HepG2 (cell line): ENCODE data around the gene JADE2. TPM values are rescaled to one million over a fixed set of nuclear protein-coding genes. Genes with fewer than 3 reads are reported as not detected.

ENCODE experiments used
- AGO2 ChIP-seq: fragments of 200-400 bp; formaldehyde crosslinking; optimal IDR thresholded peaks from 2 replicates; pipeline ENCODE3; 2017; ENCODE audit warnings: mild to moderate bottlenecking, low read depth, low read length, moderate library complexity
- ATF5 ChIP-seq: sonication (generic); formaldehyde crosslinking; IDR thresholded peaks from 2 replicates; pipeline ENCODE4 v1.4.0; 2020; ENCODE audit warnings: mild to moderate bottlenecking, low read depth, missing genetic modification reagents
- E2F2 ChIP-seq: sonication (generic); formaldehyde crosslinking; IDR thresholded peaks from 2 replicates; pipeline ENCODE4 v1.4.0; 2020; ENCODE audit warnings: missing genetic modification reagents, borderline replicate concordance
- FOXA1 ChIP-seq, 2 experiments: fragments of 450-650 bp in 1 of 2; sonication (generic) in 1 of 2; formaldehyde crosslinking in 1 of 2; IDR thresholded peaks; 2 replicates each; pipeline versions ENCODE4 v1.4.0 to v1.6.1; 2016 to 2020; ENCODE audit warnings: missing genetic modification reagents in 1 of 2
- FOXP1 ChIP-seq, 2 experiments: fragments of 450-650 bp in 1 of 2; IDR thresholded peaks; 2 replicates each; pipeline ENCODE4 v1.6.1; 2017 to 2018; ENCODE audit warnings: antibody characterized with exemption in 1 of 2
- KDM5B ChIP-seq: sonication (generic); formaldehyde crosslinking; IDR thresholded peaks from 2 replicates; pipeline ENCODE4 v1.4.0; 2020; ENCODE audit warnings: missing genetic modification reagents, mild to moderate bottlenecking, borderline replicate concordance
- MED1 ChIP-seq: sonication (generic); formaldehyde crosslinking; IDR thresholded peaks from 2 replicates; pipeline ENCODE4 v1.4.0; 2020; ENCODE audit warnings: missing genetic modification reagents
- MTA3 ChIP-seq: sonication (generic); formaldehyde crosslinking; IDR thresholded peaks from 2 replicates; pipeline ENCODE4 v1.4.0; 2020; ENCODE audit warnings: missing genetic modification reagents
- NFKBIZ ChIP-seq: IDR thresholded peaks from 2 replicates; pipeline ENCODE4 v1.6.1; 2018; ENCODE audit warnings: missing genetic modification reagents, missing compliant biosample characterization
- PPARG ChIP-seq: conservative IDR thresholded peaks from 2 replicates; pipeline ENCODE4 v1.6.1; 2016; ENCODE audit warnings: missing biosample characterization, missing genetic modification reagents
- PRMT3 ChIP-seq: sonication (generic); formaldehyde crosslinking; IDR thresholded peaks from 2 replicates; pipeline ENCODE4 v1.8.1; 2022; ENCODE audit warnings: low read depth, mild to moderate bottlenecking, moderate library complexity, missing genetic modification reagents, borderline replicate concordance
- SMC3 ChIP-seq: IDR thresholded peaks from 2 replicates; pipeline ENCODE4 v1.6.1; 2011; ENCODE audit warnings: low read length, improper control_type of control experiment
- TCF12 ChIP-seq, 2 experiments: fragments of 450-650 bp in 1 of 2; sonication (generic) in 1 of 2; formaldehyde crosslinking in 1 of 2; IDR thresholded peaks; 2 replicates each; pipeline versions ENCODE4 v1.6.1 to v1.8.0; 2017 to 2022; ENCODE audit warnings: antibody characterized with exemption in 1 of 2, mild to moderate bottlenecking in 1 of 2, missing genetic modification reagents in 1 of 2, moderate library complexity in 1 of 2
- ZNF253 ChIP-seq: sonication (generic); formaldehyde crosslinking; IDR thresholded peaks from 2 replicates; pipeline ENCODE4 v1.8.0; 2022; ENCODE audit warnings: mild to moderate bottlenecking, missing genetic modification reagents, borderline replicate concordance
- ZNF33A ChIP-seq: sonication (generic); formaldehyde crosslinking; IDR thresholded peaks from 2 replicates; pipeline ENCODE4 v1.5.1; 2020; ENCODE audit warnings: missing genetic modification reagents, mild to moderate bottlenecking, moderate library complexity, borderline replicate concordance
- ZNF501 ChIP-seq: sonication (generic); formaldehyde crosslinking; IDR thresholded peaks from 2 replicates; pipeline ENCODE4 v1.5.1; 2020; ENCODE audit warnings: mild to moderate bottlenecking, moderate library complexity, missing genetic modification reagents
- ZNF546 ChIP-seq: sonication (generic); formaldehyde crosslinking; conservative IDR thresholded peaks from 2 replicates; pipeline ENCODE4 v1.8.1; 2023; ENCODE audit warnings: mild to moderate bottlenecking, missing genetic modification reagents
- ZNF577 ChIP-seq: sonication (generic); formaldehyde crosslinking; IDR thresholded peaks from 2 replicates; pipeline ENCODE4 v1.4.0; 2020; ENCODE audit warnings: mild to moderate bottlenecking, low read depth, missing genetic modification reagents, borderline replicate concordance
- ZNF891 ChIP-seq: sonication (generic); formaldehyde crosslinking; IDR thresholded peaks from 2 replicates; pipeline ENCODE4 v1.5.0; 2020; ENCODE audit warnings: mild to moderate bottlenecking, missing genetic modification reagents
- polyA plus RNA-seq, 8 experiments: library from polyadenylated mRNA; depleted of rRNA in 3 of 8; stranded (reverse) in 7 of 8; unstranded in 1 of 8; fragments of >200 nt; fragmentation: Illumina TruSeq in 4 of 8; extraction: Trizol in 4 of 8; gene quantifications; 2 replicates each; pipeline versions ENCODE4 v1.2.1 to v1.2.3, GENCODE V29; 2011 to 2016; ENCODE audit warnings: low read depth in 4 of 8, missing spikeins in 1 of 8, mixed read lengths in 1 of 8; ENCODE audit not compliant: insufficient read depth in 1 of 8
- total RNA-seq, 5 experiments: library from RNA; depleted of rRNA; stranded (reverse); fragments of >200 nt; fragmentation: Illumina TruSeq; extraction: Trizol; gene quantifications; 2 replicates each; pipeline ENCODE4 v1.2.3, GENCODE V29; 2016; ENCODE audit warnings: low read depth in 1 of 5
- TF ChIP-seq, protein P1 (sequence below): sonication (generic); formaldehyde crosslinking; IDR thresholded peaks from 2 replicates; pipeline ENCODE4 v1.5.0; 2020; ENCODE audit warnings: mild to moderate bottlenecking, missing genetic modification reagents
- TF ChIP-seq, protein P2 (sequence below): sonication (generic); formaldehyde crosslinking; IDR thresholded peaks from 2 replicates; pipeline ENCODE4 v1.4.0; 2020; ENCODE audit warnings: mild to moderate bottlenecking, missing genetic modification reagents, borderline replicate concordance

The JADE2 gene
- total and polyA plus RNA-seq, 2 of the 13 experiments (the other 11 are each of a cell fraction or from before 2014, with no cell fraction given) = 7.5 to 15.1 TPM

- TF ChIP-seq PRMT3 (CRISPR knock-in tag) (0 out of 2 replicates have a peak, but pooled peaks have one; percentile 34), PPARG (CRISPR knock-in tag) (no peak), SMC3 (peak; percentile 59), ZNF33A (CRISPR knock-in tag) (no peak), FOXP1 (IDR thresholded peaks at IDR 0.05) (no peak), FOXP1 (CRISPR knock-in tag; IDR thresholded peaks at IDR 0.05) (no peak), ZNF253 (CRISPR knock-in tag) (no peak; the same call in 1 of the 2 replicates), ZNF577 (CRISPR knock-in tag) (no peak), ATF5 (CRISPR knock-in tag) (no peak), KDM5B (CRISPR knock-in tag) (no peak), TCF12 (IDR thresholded peaks at IDR 0.05) (no peak), TCF12 (CRISPR knock-in tag; IDR thresholded peaks at IDR 0.05) (no peak), E2F2 (CRISPR knock-in tag) (no peak), FOXA1 (IDR thresholded peaks at IDR 0.05) (no peak), FOXA1 (CRISPR knock-in tag; IDR thresholded peaks at IDR 0.05) (peak; percentile 54), NFKBIZ (CRISPR knock-in tag) (peak; percentile 20; the same call in 1 of the 2 replicates), ZNF546 (CRISPR knock-in tag) (no peak), AGO2 (no peak), MED1 (CRISPR knock-in tag) (peak; percentile 52; the same call in 1 of the 2 replicates), MTA3 (no peak), ZNF891 (CRISPR knock-in tag) (no peak), ZNF501 (CRISPR knock-in tag) (peak; percentile 81)
- TF ChIP-seq, protein P1, sequence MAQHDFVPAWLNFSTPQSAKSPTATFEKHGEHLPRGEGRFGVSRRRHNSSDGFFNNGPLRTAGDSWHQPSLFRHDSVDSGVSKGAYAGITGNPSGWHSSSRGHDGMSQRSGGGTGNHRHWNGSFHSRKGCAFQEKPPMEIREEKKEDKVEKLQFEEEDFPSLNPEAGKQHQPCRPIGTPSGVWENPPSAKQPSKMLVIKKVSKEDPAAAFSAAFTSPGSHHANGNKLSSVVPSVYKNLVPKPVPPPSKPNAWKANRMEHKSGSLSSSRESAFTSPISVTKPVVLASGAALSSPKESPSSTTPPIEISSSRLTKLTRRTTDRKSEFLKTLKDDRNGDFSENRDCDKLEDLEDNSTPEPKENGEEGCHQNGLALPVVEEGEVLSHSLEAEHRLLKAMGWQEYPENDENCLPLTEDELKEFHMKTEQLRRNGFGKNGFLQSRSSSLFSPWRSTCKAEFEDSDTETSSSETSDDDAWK (CRISPR knock-in tag) = no peak
- TF ChIP-seq, protein P2, sequence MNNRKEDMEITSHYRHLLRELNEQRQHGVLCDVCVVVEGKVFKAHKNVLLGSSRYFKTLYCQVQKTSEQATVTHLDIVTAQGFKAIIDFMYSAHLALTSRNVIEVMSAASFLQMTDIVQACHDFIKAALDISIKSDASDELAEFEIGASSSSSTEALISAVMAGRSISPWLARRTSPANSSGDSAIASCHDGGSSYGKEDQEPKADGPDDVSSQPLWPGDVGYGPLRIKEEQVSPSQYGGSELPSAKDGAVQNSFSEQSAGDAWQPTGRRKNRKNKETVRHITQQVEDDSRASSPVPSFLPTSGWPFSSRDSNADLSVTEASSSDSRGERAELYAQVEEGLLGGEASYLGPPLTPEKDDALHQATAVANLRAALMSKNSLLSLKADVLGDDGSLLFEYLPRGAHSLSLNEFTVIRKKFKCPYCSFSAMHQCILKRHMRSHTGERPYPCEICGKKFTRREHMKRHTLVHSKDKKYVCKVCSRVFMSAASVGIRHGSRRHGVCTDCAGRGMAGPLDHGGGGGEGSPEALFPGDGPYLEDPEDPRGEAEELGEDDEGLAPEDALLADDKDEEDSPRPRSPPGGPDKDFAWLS (CRISPR knock-in tag) = no peak
Measured at GRCh38 chr5:134511796-134512660, 13.4 kb upstream of the JADE2 start (continued).
